Right renal pelvis (tissue), 4 donors: ENCODE results near the gene ZNF609. TPM values are rescaled to one million over a fixed set of nuclear protein-coding genes. Genes with fewer than 3 reads are reported as not detected.
"Not testable (repeated sequence)": the region's sequence is repeated elsewhere in the genome, so short reads cannot be mapped to it uniquely, and the experiment has no call there.

ENCODE experiments used
- DNase-seq, 4 donors: peaks; one replicate each; pipeline ENCODE4 v3.0.0-alpha.2; 2013; ENCODE audit warnings: low read depth in 4 of 4, low spot score in 3 of 4, missing footprints in 1 of 4
- polyA plus RNA-seq, 4 donors: library from polyadenylated mRNA; unstranded; fragments of 120-200 nt; gene quantifications; one replicate each; pipeline ENCODE4 v1.2.1, GENCODE V29; 2013; ENCODE audit not compliant: insufficient read length in 4 of 4

Gene ZNF609
- polyA plus RNA-seq, 4 donors: 34.9 to 37.7 (median 36.3) TPM

- DNase-seq: no peak
Measured at GRCh38 chr15:64454282-64454681, 6.1 kb upstream of the ZNF609 start.

GRCh38 chr15:64455961-64456371 lies 4.4 kb upstream of the ZNF609 start:
- no peak for DNase-seq

GRCh38 chr15:64456634-64457108 lies 3.7 kb upstream of the ZNF609 start:
- DNase-seq: no peak

GRCh38 chr15:64459066-64459781 lies 1.2 kb upstream of the ZNF609 start:
- no peak for DNase-seq

GRCh38 chr15:64460724-64461720 lies 644 bp downstream of the ZNF609 start:
- DNase-seq: peak in 3 of 4 donors; percentile 43 to 61 (median 46)

DNA sequence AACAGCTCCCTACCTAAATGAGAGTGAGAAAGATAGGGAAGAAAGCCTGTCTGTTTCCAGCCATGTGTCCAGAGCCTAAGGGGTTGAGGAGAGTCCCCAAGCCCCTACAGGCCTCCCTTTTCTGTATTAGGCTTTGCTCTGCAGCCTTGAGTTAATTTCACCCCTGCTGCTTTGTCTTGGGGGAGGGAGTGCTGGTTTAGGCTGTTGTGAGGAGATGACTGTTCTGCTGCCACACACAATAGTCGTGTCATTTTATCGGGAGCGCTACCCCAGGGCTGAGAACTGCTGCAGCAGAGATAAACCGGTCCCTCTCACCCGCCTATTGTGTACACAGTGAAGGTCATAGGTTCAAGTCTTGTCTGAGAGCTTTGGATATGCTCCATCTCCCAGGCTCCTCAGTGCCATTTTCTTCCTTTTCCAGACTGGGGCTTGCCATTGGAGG lies 1.4 kb downstream of the ZNF609 start:
- no peak for DNase-seq

- DNase-seq: no peak
Measured at GRCh38 chr15:64462492-64462891, 2.1 kb downstream of the ZNF609 start.

- no peak for DNase-seq
Measured at GRCh38 chr15:64464276-64465005, 4.1 kb downstream of the ZNF609 start.

DNA sequence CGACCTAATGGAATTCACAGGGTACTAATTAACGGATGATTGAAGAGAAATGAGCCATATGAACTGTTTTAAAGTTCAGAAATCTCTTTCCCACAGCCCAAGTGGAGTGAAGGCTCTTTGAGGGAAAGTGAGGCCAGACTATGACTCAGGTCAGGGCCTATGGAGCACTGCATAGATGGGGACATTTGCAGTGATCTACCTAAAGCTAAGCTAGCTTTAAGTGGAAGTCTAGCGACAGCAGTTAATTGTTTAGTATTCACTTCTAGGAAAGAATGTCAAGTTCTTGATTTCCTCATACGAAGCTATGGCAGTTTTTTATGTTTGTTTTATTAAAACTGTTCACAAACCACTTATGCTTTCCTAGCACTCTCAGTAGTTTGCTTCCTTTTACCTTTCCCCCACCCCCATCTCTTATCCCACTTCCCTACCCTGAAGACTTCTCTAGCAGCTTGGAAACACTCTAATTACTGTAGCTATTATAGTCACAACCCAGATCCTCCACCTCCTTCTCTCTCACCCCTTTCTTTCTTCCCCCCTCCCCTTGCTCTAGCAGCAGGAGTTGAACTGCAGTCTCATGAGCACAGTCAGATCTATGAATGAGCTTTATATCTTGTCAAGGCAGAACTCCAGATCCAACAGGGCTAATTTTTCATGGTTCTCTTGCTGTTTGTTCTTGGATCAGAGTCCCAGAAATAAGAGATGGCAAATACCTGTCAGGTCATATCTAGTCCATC lies 6.2 kb downstream of the ZNF609 start:
- no peak for DNase-seq

DNA sequence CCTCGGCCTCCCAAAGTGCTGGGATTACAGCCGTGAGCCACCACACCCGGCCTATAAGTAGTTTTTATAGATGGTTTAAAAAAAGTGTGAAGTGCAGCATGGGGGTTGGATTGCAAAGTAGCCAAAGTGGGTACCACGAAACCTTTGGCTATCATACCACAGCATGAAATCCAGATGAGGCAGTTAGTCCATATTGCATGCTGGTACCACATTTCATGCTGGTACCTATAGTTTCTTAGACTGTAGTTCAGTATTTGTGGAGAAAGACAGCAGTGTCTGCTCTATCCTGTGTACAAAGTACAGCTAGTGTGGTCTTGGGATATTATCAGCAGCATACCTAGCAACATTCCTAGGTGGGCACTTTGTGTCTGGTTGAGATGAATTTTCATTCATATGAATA lies 11.8 kb downstream of the ZNF609 start:
- no peak for DNase-seq

GRCh38 chr15:64474846-64475245 lies 14.5 kb downstream of the ZNF609 start:
- DNase-seq: no peak

- no peak for DNase-seq
Measured at GRCh38 chr15:64476550-64476949, 16.2 kb downstream of the ZNF609 start.

DNA sequence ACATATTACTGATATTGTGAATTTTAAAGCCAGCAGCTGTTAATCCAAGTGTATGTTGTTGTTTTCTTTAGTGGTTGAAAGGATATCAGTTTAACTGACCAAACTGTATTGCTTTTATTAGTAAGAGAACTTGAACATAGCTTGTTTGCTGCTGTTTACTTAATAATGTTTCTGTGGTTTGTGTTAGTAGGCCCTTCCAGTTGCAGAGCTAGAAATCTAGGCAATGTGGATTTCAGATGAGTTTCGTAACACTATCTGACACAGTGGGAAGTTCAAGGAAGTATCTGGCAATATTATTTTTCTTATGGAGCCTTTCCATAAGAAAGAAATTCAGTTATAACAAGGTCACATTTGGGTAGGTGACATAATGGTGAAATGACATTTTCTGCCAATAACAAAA lies 18.5 kb downstream of the ZNF609 start:
- DNase-seq: no peak

DNA sequence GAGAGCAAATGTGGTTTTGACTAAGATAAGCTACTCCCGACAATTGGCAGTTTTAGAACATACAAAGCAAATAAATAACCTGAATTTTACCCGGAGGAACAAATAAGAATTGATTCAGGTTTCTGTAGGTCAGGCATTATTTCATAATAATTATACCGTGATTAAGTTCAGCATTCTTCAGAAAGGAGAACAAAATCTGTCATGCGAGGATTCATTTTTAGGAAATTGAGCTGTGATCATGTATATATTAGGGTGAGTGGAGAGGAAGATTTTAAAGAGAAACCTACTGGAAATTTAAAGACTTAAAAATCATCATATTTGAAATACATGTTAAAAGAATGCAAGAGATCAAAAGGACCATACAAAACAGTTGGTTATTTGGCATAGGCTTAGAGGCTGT lies 20.5 kb downstream of the ZNF609 start:
- no peak for DNase-seq

DNA sequence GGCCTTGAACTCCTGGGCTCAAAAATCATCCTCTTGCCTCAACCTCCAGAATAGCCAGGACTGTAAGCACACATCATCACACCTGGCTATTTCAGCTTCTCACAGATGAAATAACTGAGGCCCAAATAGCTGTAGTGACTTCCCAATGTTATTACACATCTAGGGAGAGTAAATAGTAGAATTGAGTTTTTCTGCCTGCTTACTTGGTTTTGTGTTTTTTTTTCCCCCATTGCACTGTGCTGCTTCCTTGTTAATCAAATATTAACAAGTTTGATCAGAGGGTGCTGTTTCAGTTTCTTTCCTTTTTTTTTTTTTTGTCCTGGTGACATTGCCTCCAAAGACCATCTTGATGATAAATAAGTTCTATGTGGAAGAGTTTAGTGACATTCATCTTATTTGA lies 23.4 kb downstream of the ZNF609 start:
- no peak for DNase-seq

DNA sequence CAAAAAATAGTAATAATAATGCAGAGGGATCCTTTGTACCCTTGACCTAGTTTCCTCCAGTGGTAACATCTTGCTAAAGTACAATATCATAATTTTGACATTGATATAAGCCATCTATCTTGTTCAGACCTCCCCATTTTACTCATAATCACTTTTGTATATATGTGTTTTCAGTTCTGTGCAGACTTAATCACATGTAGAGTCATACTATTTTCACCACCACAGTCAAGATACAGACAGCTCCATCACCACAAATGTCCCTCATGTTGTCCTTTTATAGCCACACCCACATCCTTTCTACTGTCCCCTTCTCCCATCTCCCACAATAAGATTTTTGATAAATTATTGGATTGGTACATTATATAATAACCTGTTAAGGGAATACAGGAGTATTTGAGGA lies 25.4 kb downstream of the ZNF609 start:
- no peak for DNase-seq

DNA sequence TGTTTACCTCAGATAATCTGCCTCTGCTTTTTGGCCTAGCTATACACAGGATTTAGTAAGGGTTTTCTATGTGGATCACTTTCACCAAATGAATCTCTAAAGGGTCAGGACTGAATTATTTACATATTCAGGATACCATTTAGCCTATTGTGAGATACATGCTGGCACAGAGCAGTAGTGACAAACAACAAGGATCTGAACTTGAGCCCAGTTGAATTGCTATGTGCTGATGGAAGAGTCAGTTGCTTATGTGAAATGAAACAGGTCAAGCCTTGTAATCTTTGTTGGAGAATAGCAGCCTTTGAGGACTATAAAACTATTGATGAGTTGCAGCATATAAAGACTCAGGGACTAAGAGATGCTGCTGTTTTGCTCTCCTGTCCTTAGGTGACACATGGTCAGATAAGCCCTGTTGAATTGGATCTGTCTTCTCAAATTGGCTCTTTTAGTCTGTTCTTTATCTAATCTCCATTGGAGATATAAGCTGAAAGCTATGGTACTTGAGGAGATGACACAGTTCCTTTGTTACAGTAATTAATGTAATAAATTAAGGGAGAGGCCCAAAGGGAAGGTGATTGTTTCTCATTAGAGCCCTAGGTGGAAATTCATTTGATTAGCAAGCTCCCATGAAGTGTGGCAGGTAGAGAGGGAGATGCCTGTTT lies 30.4 kb downstream of the ZNF609 start:
- DNase-seq: no peak

DNA sequence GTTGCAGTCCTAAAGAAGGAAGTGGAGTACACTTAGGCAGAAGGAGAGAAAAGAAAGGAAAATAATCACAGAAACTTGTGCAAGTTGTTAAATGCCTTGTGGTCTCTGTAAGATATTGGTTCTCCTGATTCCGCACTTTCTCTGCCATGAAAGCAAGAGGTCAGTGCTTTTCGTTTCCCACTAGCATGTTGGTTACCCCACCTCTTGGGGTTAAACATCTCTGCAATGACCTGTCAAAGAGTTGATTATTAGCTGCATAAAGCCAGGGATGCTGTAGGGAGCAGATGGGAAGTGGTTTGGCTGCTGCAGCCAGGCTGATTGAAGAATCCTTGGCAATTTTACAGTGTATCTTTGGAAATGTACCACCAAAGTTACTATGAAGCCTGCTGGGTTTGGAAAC lies 33.3 kb downstream of the ZNF609 start:
- DNase-seq: no peak

- DNase-seq: not testable (repeated sequence)
Measured at GRCh38 chr15:64495968-64496367, 35.6 kb downstream of the ZNF609 start.
